Medulla oblongata (tissue), 1 donor: ENCODE data around the gene NAV2.
"Not testable (repeated sequence)": the region's sequence is repeated elsewhere in the genome, so short reads cannot be mapped to it uniquely, and the experiment has no call there.

Source experiments
- DNase-seq: peaks from one replicate; pipeline ENCODE4 v3.0.0-alpha.2; 2015; ENCODE audit errors: extremely low spot score

NAV2 gene

DNA sequence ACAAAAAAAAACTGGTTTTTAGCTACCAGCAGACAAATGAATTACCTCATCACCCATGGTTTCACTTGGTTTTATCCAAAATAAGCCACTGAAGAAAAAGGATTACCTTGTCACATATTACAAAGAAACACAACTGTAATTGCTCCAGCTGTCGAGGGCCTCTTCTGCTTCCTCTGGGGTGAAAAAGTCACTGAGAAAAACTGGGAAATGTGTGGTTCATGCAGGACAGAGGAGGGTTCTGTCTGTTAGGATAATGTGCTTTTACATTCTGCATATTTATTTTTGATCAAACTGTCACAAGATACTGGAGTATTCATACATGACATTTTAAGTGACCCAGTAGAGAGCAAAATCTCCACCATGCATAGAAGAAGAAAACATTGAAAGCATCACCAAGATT is 211.7 kb downstream of the NAV2 start:
- DNase-seq, result no peak

DNA sequence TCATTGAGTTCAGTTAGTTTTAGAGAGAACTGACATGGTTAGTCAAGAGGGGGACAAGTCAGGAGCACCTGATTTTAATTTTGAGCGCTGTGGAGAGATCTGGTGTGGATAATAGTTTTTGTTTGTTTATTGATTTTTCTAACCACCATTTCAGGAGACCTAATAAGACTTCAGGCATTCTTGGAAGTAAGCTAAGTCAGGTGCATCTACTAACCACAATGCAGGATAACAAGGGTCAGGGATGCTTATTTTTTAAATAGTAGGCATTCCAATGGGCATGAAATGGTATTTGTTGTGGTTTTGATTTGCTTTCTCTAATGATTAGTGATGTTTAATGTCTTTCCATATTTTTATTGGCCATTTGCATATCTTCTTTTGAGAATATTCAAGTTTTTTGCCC is 212.1 kb downstream of the NAV2 start:
- no peak for DNase-seq

DNA sequence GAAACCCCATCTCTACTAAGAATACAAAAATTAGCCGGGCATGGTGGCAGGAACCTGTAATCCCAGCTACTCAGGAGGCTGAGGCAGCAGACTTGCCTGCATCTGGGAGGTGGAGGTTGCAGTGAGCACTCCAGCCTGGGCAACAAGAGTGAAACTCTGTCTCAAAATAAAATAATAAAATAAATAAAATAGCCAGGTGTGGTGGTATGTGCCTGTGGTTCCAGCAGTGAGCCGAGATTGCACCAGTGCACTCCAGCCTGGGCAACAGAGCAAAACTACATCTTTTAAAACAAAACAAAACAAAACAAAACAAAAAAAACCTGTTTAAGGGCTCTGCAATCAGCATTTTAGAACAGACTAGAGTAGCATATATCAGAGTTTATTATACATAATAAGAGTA is 214.8 kb downstream of the NAV2 start:
- not testable (repeated sequence) for DNase-seq

DNA sequence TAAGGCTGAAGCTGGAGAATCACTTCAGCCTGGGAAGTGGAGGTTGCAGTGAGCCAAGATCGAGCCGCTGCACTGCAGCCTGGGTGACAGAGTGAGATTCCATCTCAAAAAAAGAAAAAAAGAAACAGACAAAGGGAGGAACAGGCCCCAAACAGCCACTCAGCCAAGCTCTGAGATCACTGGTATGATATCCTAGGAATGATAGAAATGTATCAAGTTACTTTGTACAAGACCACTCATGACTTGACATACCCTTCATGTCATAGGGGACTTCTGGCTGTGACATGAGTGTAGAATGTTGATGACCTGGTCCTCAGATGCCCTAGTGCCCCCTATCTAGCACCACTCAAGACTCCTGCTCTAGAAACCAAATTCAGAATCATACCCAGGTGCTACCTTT is 216.5 kb downstream of the NAV2 start:
- no peak for DNase-seq

DNA sequence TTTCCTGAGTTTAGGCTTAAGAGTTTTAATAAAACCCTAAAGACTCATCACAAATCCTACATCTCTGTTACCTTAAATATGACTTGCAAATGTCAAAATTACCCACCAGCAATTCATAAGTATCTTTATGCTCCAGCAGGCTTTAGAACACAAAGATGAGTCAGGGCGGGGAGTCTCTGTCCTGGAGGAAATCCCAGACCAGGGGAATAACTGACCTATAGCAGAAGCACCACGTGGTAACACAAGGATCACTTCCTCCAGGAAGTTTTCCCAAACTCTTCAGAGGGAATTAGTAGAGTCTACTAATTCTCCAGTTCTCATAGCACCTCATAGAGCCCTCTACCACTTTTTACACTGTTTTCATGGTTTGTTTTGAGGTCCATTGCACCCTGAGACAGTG is 217.0 kb downstream of the NAV2 start:
- DNase-seq, result no peak

DNA sequence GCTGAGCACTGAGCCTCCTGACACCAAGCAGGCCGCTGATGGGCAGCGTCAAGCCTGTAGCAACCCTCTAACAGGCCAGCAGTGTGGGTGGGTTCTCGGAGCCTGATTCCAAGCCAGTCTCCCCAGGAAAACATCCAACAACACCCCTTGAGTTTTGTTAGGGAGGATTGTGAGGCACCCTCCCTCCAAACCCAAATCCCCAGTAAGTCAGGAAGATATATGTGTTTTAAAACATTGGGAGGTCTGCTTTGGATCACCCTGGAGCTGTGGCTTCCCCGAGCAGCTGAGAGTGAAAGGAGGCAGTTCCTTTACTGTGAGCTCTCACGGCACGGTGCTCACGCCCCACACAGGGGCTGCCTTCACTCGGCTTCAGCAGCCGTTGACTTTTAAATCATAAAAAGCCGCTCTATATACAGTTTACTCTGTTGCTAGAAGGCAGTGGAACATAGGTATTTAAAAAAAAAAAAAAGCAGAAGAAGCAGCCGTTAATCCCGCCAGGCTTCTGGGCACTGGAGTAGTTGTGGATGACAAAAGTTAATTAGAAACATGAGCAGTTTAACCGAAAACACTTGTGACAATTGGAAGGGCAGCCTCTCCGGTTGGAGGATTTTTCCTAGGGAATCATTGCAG is 218.6 kb downstream of the NAV2 start:
- no peak for DNase-seq

DNA sequence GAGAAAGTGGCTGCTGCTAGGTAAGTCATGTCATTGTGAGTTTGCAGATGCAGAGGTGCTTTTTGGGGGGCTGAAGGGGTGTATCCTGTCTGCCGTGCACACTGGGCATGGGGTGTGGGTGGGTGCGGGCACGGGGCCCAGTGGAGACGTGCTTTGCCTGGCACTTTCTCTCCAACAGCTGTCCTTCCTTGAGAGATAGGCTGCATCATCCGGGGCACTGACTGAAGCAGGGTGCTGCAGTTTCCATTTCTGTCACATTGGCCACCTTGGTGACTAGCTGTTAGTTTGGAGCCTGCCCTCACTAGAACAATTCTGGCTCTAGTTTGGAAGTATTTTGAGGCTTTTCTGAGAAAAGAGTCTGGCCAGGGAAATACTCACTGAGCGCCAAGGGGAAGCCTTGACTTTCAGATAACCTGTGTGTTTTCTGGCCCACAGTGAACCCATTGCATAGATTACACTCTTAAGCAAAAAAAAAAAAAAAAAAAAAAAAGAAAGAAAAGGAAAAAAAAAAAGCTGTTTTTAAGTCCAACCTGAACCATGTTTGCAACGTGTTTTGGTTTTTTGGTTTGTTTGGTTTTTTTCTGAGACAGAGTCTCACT is 219.2 kb downstream of the NAV2 start:
- no peak for DNase-seq

DNA sequence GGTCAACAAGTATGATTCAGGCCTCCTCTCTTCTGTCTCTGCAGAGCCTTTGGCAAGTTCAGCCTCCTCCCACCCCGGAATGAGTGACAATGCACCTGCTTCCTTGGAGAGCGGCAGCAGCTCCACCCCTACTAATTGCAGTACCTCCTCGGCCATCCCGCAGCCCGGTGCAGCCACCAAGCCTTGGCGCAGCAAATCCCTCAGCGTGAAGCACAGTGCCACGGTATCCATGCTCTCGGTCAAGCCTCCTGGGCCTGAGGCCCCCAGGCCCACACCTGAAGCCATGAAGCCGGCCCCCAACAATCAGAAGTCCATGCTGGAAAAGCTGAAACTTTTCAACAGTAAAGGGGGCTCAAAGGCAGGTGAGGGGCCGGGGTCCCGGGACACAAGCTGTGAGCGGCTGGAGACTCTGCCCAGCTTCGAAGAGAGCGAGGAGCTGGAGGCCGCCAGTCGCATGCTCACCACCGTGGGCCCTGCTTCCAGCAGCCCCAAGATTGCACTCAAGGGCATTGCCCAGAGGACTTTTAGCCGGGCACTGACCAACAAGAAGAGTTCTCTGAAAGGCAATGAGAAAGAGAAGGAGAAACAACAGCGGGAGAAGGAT is 220.6 kb downstream of the NAV2 start:
- no peak for DNase-seq

DNA sequence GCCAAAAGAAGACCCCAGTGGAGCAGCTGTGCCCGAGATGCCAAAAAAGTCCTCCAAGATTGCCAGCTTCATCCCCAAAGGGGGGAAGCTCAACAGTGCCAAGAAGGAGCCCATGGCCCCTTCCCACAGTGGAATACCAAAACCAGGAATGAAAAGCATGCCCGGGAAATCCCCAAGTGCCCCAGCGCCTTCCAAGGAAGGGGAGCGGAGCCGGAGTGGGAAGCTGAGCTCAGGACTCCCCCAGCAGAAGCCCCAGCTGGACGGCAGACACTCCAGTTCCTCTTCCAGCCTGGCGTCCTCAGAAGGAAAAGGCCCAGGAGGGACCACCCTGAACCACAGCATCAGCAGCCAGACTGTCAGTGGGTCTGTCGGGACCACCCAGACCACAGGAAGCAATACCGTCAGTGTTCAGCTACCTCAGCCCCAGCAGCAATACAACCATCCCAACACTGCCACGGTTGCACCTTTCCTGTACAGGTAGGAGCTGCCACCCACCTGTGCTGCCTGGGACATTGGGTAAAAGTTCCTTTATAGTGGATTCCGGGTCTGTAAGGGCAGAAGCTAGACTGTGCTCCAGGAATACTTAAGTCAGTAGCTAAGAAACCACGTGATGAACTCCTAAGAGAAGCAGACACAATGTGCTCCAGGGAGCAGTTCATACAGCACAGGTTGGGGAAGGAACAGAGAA is 221.3 kb downstream of the NAV2 start:
- DNase-seq, result no peak

DNA sequence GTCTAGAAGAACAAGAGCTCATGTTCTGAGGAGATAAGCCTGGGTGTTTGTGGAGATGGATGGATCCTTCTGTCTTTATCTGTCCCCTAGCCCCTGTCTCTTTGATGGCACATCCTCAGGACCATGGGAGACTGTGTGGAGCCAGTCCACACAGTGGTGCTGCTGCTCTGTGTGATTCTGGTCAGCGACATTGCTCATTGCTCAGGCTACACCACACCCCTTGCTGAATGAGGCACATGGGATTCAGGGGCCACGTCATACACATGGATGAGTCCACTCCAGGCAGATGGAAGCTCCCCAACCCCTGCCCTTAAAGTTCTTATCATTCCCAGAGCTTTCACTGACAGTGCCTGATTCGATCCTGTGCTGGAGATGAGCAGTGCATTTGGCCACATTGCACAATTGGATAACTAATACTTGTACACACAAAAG is 222.2 kb downstream of the NAV2 start:
- DNase-seq, result no peak

DNA sequence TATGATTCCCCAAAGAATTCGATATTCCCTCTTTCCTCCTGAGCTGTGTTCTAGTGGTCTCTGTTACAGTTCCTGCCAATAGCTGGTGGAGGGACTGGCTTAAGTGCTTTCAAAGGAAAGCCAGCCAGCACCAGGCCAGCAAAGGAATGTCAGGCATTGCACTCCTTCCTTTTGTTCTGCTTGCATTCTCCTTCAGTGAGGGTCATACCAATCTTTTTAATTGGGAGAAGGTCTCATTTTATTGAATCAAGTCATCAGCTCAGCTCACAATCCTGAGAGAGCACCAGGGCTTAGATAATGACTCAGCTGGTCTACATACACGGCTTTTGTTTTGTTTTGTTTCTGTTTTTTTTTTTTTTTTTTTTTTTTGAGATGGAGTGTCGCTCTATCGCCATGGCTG is 222.9 kb downstream of the NAV2 start:
- no peak for DNase-seq

DNA sequence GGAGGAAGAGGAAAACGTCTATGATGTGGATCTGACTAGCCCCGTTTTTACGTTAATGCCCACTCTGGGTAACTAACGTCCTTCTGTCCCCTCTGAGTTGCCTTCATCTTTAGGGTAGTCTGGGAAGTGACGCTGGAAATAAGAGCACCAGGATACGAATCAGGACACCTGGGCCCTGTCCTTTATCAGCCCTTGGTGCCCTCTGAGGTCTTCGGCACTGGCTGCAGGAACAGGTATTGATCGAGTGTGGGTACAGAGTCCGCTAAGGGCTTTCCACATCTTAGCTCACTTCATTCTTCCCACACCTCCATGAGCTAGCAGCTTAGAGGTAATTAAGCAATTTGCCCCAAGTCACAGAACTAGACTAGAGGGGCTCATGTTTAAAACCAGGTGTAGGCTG is 223.8 kb downstream of the NAV2 start:
- DNase-seq, result no peak

DNA sequence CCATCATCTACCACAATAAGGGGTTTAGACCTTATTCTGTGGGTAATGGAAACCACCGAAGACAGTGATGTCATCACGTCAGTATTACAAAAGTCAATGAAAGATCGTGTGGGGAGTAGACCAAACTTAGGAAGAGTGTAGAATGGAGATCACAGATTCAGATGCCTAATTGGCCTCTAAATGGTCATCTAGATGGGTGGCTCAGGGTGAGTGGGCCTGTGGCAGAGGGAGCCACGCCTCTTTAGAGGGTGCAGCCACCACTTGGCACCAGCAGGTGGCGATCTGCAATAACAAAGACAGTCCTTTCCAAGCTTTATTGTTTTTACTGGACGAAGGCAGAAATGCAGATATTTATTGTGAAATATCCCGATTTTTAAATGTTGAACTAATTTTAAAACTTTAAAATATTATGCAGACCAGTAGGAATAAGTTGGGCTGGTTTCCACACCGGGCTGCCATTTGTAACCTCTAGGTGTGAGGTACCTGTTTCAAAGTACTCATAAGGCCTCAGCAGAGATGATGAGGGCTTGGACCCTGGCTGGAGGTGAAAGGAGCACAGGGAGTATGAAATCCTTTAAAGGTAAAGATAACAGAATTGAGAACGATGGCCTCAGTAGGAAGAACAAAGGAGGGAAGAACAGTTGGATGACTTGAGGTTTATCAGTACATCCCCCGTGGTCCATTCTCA is 225.7 kb downstream of the NAV2 start:
- DNase-seq, result peak; percentile 65

DNA sequence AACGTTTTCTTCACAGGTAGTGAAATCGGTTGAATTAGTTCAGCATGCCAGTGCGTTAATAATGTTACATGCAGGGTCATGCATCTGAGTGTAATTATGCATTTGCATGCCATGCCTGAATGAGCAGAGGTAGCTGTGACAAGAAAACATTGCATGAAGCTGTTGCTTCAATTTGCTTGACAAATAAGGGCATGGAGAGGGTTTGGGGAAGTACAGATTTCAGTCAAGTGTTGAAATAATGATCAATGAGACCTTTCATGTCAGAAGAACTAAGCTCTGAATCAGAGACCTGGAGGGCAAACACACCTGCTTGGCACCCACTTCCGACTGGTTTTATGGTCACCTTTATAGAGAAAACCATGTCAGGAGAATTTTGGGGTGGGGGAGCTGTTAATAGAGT is 226.2 kb downstream of the NAV2 start:
- DNase-seq, result no peak

DNA sequence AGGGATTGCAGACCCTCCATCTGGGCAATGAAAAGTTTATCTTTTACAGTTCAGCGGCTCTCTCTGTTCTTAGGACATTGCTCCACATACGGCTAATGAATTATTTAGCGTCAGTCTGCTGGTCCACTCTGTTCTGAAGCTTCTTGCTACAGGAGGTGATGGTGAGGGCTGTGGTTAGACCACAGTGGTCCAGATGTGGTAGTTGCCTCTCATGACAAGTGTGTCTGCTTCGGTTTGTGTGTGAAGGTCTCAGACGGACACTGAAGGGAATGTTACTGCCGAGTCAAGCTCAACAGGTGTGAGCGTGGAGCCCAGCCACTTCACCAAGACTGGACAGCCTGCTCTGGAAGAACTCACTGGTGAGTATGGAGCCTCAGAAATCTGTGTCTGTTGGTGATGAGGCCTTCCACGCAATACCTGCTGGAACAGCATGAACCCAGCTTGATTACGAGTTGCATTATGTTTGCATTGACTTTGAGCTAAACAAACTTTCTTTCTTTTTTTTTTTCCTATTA is 226.8 kb downstream of the NAV2 start:
- no peak for DNase-seq

DNA sequence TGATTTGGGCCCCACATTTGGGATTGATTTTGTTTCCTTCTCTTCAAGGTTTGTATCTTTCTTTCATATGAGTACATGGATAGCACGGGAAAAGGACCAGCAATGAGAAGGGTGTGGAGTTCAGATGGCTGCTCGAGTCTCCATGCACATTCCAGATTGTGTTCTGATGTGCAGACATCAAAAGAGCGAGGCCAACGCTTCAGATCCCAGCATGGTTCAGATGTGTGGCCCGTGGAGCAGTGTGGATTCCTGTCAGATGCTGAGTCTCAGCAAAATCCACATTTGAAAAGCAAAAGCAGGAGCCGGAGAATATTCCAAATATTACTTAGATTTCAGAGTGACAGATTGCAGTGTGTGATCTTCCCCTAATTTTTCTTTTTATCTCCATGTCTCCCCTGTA is 228.2 kb downstream of the NAV2 start:
- no peak for DNase-seq

DNA sequence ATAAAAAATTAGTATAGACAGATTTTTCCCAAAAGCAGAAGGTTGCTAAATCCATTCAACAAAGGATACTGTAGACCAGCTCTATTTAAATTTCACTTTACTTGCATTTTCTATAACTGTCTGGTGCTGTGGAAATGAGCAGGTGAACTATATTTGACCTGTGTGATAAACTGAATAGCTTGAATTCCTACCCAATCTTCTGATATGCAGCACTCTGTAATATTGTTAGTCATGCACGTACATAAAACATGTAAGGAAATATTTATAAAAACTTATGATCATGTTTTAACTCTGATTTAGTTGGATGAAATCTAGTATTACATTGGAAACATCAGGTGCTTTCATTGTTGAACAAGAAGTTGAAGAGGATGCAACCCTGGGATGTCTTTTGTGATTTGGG is 234.0 kb downstream of the NAV2 start:
- DNase-seq, result no peak

DNA sequence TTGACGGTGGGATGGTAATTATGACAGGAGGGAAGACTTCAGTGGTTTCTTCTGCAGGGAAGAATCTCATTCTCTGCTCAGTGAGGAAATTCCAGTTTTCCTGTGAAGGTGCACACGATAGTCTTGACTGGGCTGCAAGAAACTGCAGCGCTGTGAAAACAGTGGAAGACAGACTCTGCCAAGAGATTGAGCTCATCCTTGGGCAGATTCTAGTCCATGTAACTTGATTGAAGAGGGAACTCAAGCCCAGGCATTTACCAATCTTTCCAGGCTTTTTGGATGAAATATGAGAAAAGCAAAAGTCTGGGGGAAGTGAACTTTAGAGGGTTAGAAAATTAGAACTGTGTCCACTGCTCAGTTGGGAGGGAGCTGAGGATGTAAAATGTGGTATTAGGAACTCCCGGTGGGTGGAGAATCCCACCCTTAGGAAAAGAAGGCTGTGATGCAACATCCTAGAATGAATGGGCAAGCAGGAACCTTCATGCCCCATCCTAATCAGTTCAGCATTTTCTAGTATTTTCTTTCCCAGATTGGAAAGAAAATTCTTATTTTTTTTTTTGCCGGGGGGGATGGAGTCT is 235.0 kb downstream of the NAV2 start:
- DNase-seq, result no peak

DNA sequence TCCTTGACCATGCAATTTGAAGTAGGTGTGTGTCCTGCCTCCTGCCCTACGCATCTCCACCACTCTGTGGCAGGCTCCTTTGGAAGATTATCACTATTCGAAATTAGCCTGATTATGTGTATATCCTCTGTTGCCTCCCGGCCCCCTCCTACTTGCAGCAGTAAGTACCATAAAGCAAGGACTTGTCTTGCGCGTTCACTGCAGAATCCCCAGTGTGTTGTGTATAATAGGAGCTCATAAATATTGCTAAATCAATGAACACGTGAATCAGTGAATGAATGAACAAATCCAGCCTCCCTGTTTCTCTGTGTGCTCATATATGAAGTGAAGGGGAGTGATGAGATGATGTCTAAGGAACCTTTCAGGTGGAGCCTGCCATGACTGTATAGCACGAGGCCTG is 237.0 kb downstream of the NAV2 start:
- no peak for DNase-seq

DNA sequence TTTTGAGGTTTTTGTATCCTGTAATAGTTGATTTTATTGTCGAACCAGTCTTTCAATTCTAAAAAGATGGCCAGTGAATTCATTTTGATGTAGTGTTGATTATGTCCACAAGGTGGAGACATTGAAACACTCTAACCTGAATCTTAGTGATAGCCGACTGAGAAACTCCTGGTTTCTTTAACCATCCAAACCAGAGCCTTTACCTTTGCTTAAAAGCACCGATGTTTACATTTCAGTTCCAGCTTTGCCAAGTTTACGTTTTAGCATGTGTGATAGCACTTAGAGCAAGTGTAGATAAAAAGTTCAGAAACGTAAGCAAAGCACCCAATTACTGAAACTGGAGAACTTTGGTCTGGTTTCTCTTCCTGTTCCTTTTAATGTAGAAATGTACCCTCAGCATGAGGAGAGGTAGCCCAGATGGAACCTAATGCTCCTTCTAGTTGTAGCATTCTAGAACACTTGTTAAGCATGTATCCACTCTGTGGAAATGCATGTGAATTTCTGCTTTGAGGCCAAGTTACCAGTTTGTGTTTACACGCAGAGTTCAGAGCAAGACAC is 239.0 kb downstream of the NAV2 start:
- peak; percentile 92 for DNase-seq

DNA sequence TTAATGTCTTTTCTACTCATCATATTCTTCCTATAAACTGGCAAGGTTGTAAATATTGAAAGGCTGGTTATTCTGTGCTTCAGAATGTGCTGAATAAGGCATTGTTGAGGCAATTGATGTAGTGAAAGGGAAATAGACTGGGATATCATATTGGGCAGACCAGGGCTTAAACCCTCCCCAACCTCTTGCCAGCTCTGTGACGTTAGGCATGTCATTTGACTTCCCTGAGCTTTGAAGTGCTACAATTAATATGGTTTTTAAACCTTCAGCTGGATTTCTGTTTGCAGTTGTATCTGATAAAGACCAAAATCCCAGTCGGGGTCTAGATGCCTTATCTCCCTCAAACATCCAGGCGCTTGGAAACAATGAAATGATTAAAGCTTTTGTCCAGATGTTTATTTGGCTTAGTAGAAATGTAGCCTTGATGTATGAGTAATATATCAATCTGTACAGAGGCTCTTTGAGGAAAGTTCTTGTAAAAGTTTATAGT is 239.5 kb downstream of the NAV2 start:
- peak; percentile 25 for DNase-seq
